Epithelial cell of esophagus (primary cell): ENCODE measurements around the gene CASQ2.
A peak's percentile ranks its signal among the peaks of the same experiment; 100 is the strongest.

Experiments used
- DNase-seq: peaks from one replicate; pipeline ENCODE4 v3.0.0; 2010; ENCODE audit warnings: low read depth
- H3K4me3 ChIP-seq: 2 replicates; pipeline ENCODE4 v1.5.1; 2011; ENCODE audit warnings: mild to moderate bottlenecking, low read length, control low read depth
- CTCF ChIP-seq: IDR thresholded peaks from 2 replicates; pipeline ENCODE4 v1.5.1; 2011; ENCODE audit warnings: low read depth, mild to moderate bottlenecking, low read length, control low read depth, inconsistent platforms; ENCODE audit not compliant: insufficient read depth; ENCODE audit errors: missing control alignments

CASQ2 gene

GRCh38 chr1:115660151-115660550, 108.4 kb downstream of the CASQ2 start:
- no peak for TF ChIP-seq CTCF
- DNase-seq: no peak
- no peak overlapping the region for H3K4me3 ChIP-seq

- DNase-seq: no peak
- no peak for TF ChIP-seq CTCF
- H3K4me3 ChIP-seq: no peak overlapping the region
Observed at GRCh38 chr1:115658646-115659045, 109.9 kb downstream of the CASQ2 start.

GRCh38 chr1:115656461-115657077, 111.9 kb downstream of the CASQ2 start:
- no peak overlapping the region for H3K4me3 ChIP-seq
- DNase-seq: no peak
- TF ChIP-seq CTCF: no peak

GRCh38 chr1:115655916-115656315, 112.6 kb downstream of the CASQ2 start:
- peak; percentile 58 for DNase-seq
- H3K4me3 ChIP-seq: no peak overlapping the region

GRCh38 chr1:115655306-115655663, 113.2 kb downstream of the CASQ2 start:
- no peak overlapping the region for H3K4me3 ChIP-seq

More at GRCh38 chr1:115655916-115656315, 112.6 kb downstream of the CASQ2 start:
- peak; percentile 2 for TF ChIP-seq CTCF

GRCh38 chr1:115654663-115655305, 113.7 kb downstream of the CASQ2 start:
- no peak overlapping the region for H3K4me3 ChIP-seq
- TF ChIP-seq CTCF: no peak

More at GRCh38 chr1:115655306-115655663, 113.2 kb downstream of the CASQ2 start:
- TF ChIP-seq CTCF: no peak
- DNase-seq: peak; percentile 93

GRCh38 chr1:115654125-115654524, 114.4 kb downstream of the CASQ2 start:
- H3K4me3 ChIP-seq: no peak overlapping the region
- no peak for DNase-seq
- no peak for TF ChIP-seq CTCF

More at GRCh38 chr1:115654663-115655305, 113.7 kb downstream of the CASQ2 start:
- no peak for DNase-seq
